PC-3 (cell line): ENCODE measurements around the gene CLIP1. TPM values are rescaled to one million over a fixed set of nuclear protein-coding genes. Genes with fewer than 3 reads are reported as not detected.
"Not testable (repeated sequence)": the region's sequence is repeated elsewhere in the genome, so short reads cannot be mapped to it uniquely, and the experiment has no call there.

Experiments
- ATAC-seq: fragments of 200-7000 bp; cut with Tn5 transposase; 2 replicates; pipeline ENCODE4 v1.9.1; 2020; ENCODE audit warnings: mild to moderate bottlenecking, moderate library complexity
- BruUV-seq: library from RNA; stranded (reverse); fragments of 400-500 nt; replicated peaks from 2 replicates; lab custom pipeline; 2021; lab: Mats Ljungman, UMichigan
- CTCF ChIA-PET: fragments of 300-600 bp; sonication (Branson Sonifier 250); formaldehyde crosslinking; loops from one replicate; lab custom pipeline; 2022; ENCODE audit warnings: antibody characterized with exemption; lab: Charles Lee
- POLR2A ChIA-PET: fragments of 300-600 bp; sonication (Branson Sonifier 250); formaldehyde crosslinking; loops from one replicate; lab custom pipeline; 2022; ENCODE audit warnings: antibody characterized with exemption; ENCODE audit not compliant: unreplicated experiment; lab: Charles Lee
- DNase-seq: peaks from one replicate; pipeline ENCODE4 v3.0.0-alpha.2; 2015
- H2AFZ ChIP-seq: fragments of 300-600 bp; sonication (generic); 2 replicates; pipeline ENCODE4 v1.6.0; 2016; ENCODE audit warnings: antibody characterized with exemption, low read length
- H3F3A ChIP-seq: fragments of 300-600 bp; sonication (generic); one replicate; pipeline ENCODE4 v1.6.0; 2017; ENCODE audit warnings: antibody characterized with exemption, low read length, control low read depth, mild to moderate bottlenecking; ENCODE audit not compliant: unreplicated experiment
- H3K27ac ChIP-seq: fragments of 300-600 bp; sonication (generic); 2 replicates; pipeline ENCODE4 v1.5.1; 2016; ENCODE audit warnings: mild to moderate bottlenecking, low read length
- H3K27me3 ChIP-seq: fragments of 300-600 bp; sonication (generic); 2 replicates; pipeline ENCODE4 v1.6.1; 2016; ENCODE audit warnings: low read length, mixed read lengths
- H3K36me3 ChIP-seq: fragments of 300-600 bp; sonication (generic); 2 replicates; pipeline ENCODE4 v1.6.1; 2016; ENCODE audit warnings: low read depth, mixed run types, low read length, mixed read lengths
- H3K4me1 ChIP-seq: fragments of 300-600 bp; sonication (generic); 2 replicates; pipeline ENCODE4 v1.5.1; 2016; ENCODE audit warnings: low read length; ENCODE audit not compliant: insufficient read depth
- H3K4me2 ChIP-seq: fragments of 300-600 bp; sonication (generic); 2 replicates; pipeline ENCODE4 v1.6.0; 2016; ENCODE audit warnings: low read length
- H3K4me3 ChIP-seq: fragments of 300-600 bp; sonication (generic); 2 replicates; pipeline ENCODE4 v1.5.1; 2016; ENCODE audit warnings: mild to moderate bottlenecking, low read length, mixed read lengths
- H3K79me2 ChIP-seq: fragments of 300-600 bp; sonication (generic); 2 replicates; pipeline ENCODE4 v1.6.1; 2017; ENCODE audit warnings: low read length, mixed read lengths
- H3K9ac ChIP-seq: fragments of 300-600 bp; sonication (generic); 2 replicates; pipeline ENCODE4 v1.6.0; 2016; ENCODE audit warnings: mild to moderate bottlenecking, low read length
- H3K9me2 ChIP-seq: fragments of 300-600 bp; sonication (generic); replicated peaks from 2 replicates; pipeline ENCODE4 v1.6.1; 2016; ENCODE audit warnings: mixed run types, low read length, mixed read lengths
- H3K9me3 ChIP-seq: fragments of 300-600 bp; sonication (generic); 2 replicates; pipeline ENCODE4 v1.6.1; 2016; ENCODE audit warnings: low read length, mixed read lengths
- H4K20me1 ChIP-seq: fragments of 300-600 bp; sonication (generic); 2 replicates; pipeline ENCODE4 v1.6.1; 2016; ENCODE audit warnings: low read length, mixed read lengths
- CTCF ChIP-seq: fragments of 300-600 bp; sonication (generic); conservative IDR thresholded peaks from 2 replicates; pipeline ENCODE4 v1.5.1; 2017; ENCODE audit warnings: antibody characterized with exemption, low read depth, mild to moderate bottlenecking, low read length
- EZH2 ChIP-seq: fragments of 300-600 bp; sonication (generic); IDR thresholded peaks from one replicate; pipeline ENCODE4 v1.6.1; 2017; ENCODE audit warnings: antibody characterized with exemption, mild to moderate bottlenecking, low read length; ENCODE audit not compliant: unreplicated experiment
- EZH2phosphoT487 ChIP-seq: fragments of 300-600 bp; sonication (generic); IDR thresholded peaks from 2 replicates; pipeline ENCODE4 v1.6.1; 2018; ENCODE audit warnings: mild to moderate bottlenecking, antibody characterized with exemption, low read length, borderline replicate concordance
- intact Hi-C: fragments of 100-400 bp; cut with micrococcal nuclease; formaldehyde crosslinking; loops from 2 replicates; pipeline ENCODE4 v1.9.0; 2023
- total RNA-seq: library from RNA; depleted of rRNA; stranded (reverse); fragments of >200 nt; gene quantifications from 2 replicates; pipeline ENCODE4 v1.2.3, GENCODE V29; 2014

The CLIP1 gene
- total RNA-seq, 1 experiment from 2014 or later = 46.4 TPM

GRCh38 chr12:122385171-122386016 is 37.1 kb downstream of the CLIP1 start:
- BruUV-seq = no TSS peak
- no peak overlapping the region for H3K4me3 ChIP-seq
- no peak overlapping the region for H2AFZ ChIP-seq
- intact Hi-C loops = no loop called here
- no peak overlapping the region for H3K9ac ChIP-seq
- ChIA-PET POLR2A (interaction anchor here (0.5 kb wide), 1 partner anchor 40 kb away, joined by 3 read pairs; no protein-coding TSS in a partner anchor), CTCF (interaction anchor here (0.5 kb wide), 1 partner anchor 14 kb away, joined by 3 read pairs; no protein-coding TSS in a partner anchor)
- H3K9me3 ChIP-seq = no peaks in the 10 kb centered on the region
- H4K20me1 ChIP-seq = no peaks in the 10 kb centered on the region
- no peaks in the 10 kb centered on the region for H3K4me1 ChIP-seq
- no peaks in the 10 kb centered on the region for H3K9me2 ChIP-seq
- TF ChIP-seq EZH2 (no peak), EZH2phosphoT487 (no peak), CTCF (no peak)
- peaks cover 4% of the 10 kb centered on the region for H3K36me3 ChIP-seq
- no peak for DNase-seq
- no peak for ATAC-seq
- no peak overlapping the region for H3K27ac ChIP-seq
- H3K4me2 ChIP-seq = no peak overlapping the region
- peaks cover 53% of the 10 kb centered on the region for H3K79me2 ChIP-seq
- no peaks in the 10 kb centered on the region for H3F3A ChIP-seq
- H3K27me3 ChIP-seq = no peaks in the 10 kb centered on the region

GRCh38 chr12:122382919-122383350 is 39.5 kb downstream of the CLIP1 start:
- TF ChIP-seq EZH2 (no peak), CTCF (no peak), EZH2phosphoT487 (no peak)
- no TSS peak for BruUV-seq
- CTCF ChIA-PET = no interaction called here
- no peak for DNase-seq
- no peak overlapping the region for H3K4me3 ChIP-seq
- ATAC-seq = no peak
- H3K4me2 ChIP-seq = no peak overlapping the region
- no peaks in the 10 kb centered on the region for H4K20me1 ChIP-seq
- no peak overlapping the region for H2AFZ ChIP-seq
- H3K27me3 ChIP-seq = no peaks in the 10 kb centered on the region
- no peaks in the 10 kb centered on the region for H3F3A ChIP-seq
- H3K27ac ChIP-seq = no peak overlapping the region
- no peaks in the 10 kb centered on the region for H3K4me1 ChIP-seq
- intact Hi-C loops = no loop called here
- H3K79me2 ChIP-seq = peaks cover 38% of the 10 kb centered on the region
- H3K36me3 ChIP-seq = peaks cover 14% of the 10 kb centered on the region
- no peaks in the 10 kb centered on the region for H3K9me2 ChIP-seq
- no peak overlapping the region for H3K9ac ChIP-seq
- POLR2A ChIA-PET = interaction anchor here (0.7 kb wide), 1 partner anchor 116 kb away, joined by 4 read pairs; no protein-coding TSS in a partner anchor
- H3K9me3 ChIP-seq = no peaks in the 10 kb centered on the region

GRCh38 chr12:122381021-122381420 is 41.4 kb downstream of the CLIP1 start:
- Histone ChIP-seq H2AFZ (no peak overlapping the region), H3K27ac (no peak overlapping the region), H3K9ac (no peak overlapping the region), H3K79me2 (peaks cover 25% of the 10 kb centered on the region), H3K9me3 (no peaks in the 10 kb centered on the region), H3K27me3 (no peaks in the 10 kb centered on the region), H3K4me2 (no peak overlapping the region), H3K36me3 (peaks cover 27% of the 10 kb centered on the region), H3K4me1 (no peaks in the 10 kb centered on the region), H4K20me1 (no peaks in the 10 kb centered on the region), H3F3A (no peaks in the 10 kb centered on the region), H3K4me3 (no peak overlapping the region), H3K9me2 (no peaks in the 10 kb centered on the region)
- TF ChIP-seq EZH2phosphoT487 (no peak), CTCF (no peak), EZH2 (no peak)
- ChIA-PET POLR2A (no interaction called here), CTCF (no interaction called here)
- intact Hi-C loops = no loop called here
- DNase-seq (no peak), ATAC-seq (no peak)
- BruUV-seq = no TSS peak

- intact Hi-C loops, H3K4me3 ChIP-seq, H3K9me3 ChIP-seq, H3F3A ChIP-seq, H3K9me2 ChIP-seq, H3K27ac ChIP-seq, H3K27me3 ChIP-seq, H3K4me2 ChIP-seq, BruUV-seq, H3K9ac ChIP-seq, H2AFZ ChIP-seq, CTCF ChIA-PET, H4K20me1 ChIP-seq, H3K4me1 ChIP-seq, POLR2A ChIA-PET, ATAC-seq, DNase-seq: not testable (repeated sequence)
- peaks cover 15% of the 10 kb centered on the region for H3K79me2 ChIP-seq
- H3K36me3 ChIP-seq = peaks cover 48% of the 10 kb centered on the region
Observed at GRCh38 chr12:122376751-122377150, 45.7 kb downstream of the CLIP1 start.
